GM19467 (cell line): ENCODE results near the gene GIMAP2.
A peak's percentile ranks its signal among the peaks of the same experiment; 100 is the strongest.

Experiments
- ATAC-seq: cut with Tn5 transposase; IDR thresholded peaks from one replicate; pipeline ENCODE4 v1.9.1; 2021; ENCODE audit warnings: mild to moderate bottlenecking, moderate library complexity; ENCODE audit not compliant: unreplicated experiment

The GIMAP2 gene

DNA sequence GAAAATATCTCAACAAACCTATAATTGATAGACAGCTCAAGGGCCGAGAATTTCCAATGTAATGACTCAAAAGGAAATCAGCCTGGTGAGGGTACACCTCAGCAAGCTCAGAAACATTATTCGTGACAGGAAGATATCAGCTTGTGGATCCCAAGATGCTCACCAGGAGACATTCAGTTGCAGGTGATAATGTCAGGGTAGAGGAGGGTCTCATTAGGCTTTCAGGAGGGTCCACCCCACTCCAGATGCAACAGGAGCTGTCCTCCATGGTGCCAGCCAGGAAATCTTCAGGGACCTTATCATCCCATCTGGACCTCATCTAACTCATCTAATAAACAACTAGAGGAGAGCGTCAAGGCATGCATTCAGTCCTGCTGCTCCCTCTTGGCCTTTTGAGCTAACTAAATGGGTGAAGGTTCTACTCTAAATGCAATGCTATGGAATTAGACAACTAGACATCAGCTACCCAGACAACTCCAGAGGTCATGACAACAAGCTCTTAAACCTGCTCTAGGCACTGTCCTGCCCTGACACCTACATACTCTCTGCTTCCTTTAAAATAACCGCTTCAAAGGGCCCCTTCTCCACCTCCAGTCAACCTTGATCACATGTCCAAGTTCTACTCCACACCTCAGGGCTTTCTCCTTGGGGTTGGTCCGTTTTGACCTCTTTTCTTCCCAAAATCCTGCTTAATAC, 47.4 kb downstream of the GIMAP2 start:
- no peak for ATAC-seq

DNA sequence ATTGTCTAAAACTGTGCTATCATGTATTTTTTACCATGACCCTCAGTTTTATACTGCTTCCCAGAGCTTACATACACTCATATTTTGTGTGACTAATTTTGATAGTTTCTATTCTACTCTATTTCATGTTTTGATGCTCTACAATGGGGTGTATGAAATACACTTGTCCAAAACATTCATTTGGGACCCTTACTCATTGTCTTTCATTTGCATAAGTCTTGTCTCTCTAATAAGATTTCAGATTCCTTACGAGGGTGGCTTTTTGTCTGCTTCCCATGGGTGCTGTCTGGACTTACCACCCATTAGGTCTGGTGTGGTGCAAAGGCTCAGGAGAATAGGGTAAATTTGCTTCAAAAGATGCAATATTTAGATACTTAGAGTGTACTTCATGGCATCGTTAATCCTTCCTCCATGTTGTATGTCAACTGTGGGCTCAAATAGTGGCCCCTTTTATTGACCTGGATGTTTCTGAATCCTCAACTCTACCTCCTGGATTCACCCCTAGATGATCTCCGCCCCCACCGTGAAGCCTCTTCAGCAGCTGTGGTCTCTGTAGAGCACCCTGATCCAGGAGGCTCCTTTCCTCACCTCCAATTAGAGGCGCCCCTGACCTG, 48.1 kb downstream of the GIMAP2 start:
- no peak for ATAC-seq

- ATAC-seq: no peak
Measured at GRCh38 chr7:150734254-150734653, 48.7 kb downstream of the GIMAP2 start.

- no peak for ATAC-seq
Measured at GRCh38 chr7:150735596-150736358, 50.3 kb downstream of the GIMAP2 start.

DNA sequence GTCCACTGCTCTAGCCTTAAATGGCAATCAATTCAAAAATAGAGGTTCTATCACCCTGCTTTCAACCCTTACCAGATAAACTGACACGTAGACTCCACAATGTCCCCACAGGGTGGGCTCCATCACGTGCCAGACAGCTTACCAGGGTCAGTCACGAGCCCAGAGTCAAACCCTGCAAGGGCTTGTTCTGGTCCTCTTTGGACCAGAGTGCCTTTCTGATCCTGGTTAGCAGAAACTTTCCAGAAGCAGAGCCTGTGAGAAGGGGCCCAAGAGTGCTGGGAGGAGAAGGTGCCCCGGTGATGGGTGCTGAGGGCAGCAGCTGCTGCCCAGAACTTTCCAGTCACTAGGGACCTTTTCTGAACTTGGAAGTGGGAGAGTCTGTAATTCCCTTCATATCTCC, 51.4 kb downstream of the GIMAP2 start:
- ATAC-seq: peak; percentile 10

- peak; percentile 70 for ATAC-seq
Measured at GRCh38 chr7:150737265-150738055, 52.0 kb downstream of the GIMAP2 start, which contains the start of gene GIMAP5. Gene GIMAP5, plus strand, starts transcription at chr7:150737418. Its CDS starts 3,467 bp downstream, at chr7:150740885.

DNA sequence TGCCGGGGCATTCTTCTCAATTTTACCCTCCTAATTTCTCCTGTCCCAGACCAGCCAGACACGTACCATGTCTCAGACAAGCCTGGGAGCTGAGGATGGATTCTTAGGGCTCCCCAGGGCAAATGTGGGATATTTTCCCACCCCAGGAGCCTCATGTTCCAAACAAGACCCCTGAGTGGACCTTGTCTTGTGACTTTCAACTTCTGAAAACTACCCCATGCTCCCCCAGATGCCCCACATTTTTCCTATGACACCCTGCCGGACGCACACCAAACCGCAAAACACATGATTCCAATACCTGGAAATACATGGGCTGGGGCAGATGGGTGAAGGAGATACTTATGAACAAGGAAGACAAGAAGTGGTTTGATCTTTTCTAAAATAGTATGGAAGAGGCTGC, 52.6 kb downstream of the GIMAP2 start:
- no peak for ATAC-seq

DNA sequence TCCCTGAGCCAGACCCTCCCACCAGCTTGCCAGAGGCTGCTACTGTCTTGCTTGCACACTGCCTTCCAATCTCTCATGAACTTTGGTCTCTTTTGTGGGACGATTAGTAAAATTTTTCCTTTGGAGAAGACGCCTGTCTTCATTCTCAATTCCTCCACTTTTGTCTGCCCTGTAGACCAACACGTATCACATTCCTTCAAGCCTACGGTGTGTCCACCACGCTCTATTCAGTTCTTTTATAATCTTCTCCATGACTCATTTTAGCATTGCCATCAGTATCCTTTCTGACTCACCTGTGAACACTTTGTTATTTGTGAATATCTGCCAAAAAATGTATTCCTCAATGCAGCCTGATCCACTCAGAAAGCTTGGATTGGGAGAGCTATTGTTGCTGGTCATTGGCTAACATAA, 53.1 kb downstream of the GIMAP2 start:
- ATAC-seq: no peak

- no peak for ATAC-seq
Measured at GRCh38 chr7:150739033-150739432, 53.5 kb downstream of the GIMAP2 start.

- no peak for ATAC-seq
Measured at GRCh38 chr7:150740053-150740452, 54.5 kb downstream of the GIMAP2 start.

GRCh38 chr7:150742286-150742968, 56.9 kb downstream of the GIMAP2 start:
- no peak for ATAC-seq
